ENCODE data around the gene FBXO3. TPM values are rescaled to one million over a fixed set of nuclear protein-coding genes. Genes with fewer than 3 reads are reported as not detected.
A peak's percentile ranks its signal among the peaks of the same experiment; 100 is the strongest.

FBXO3 gene
- total RNA-seq, 2 experiments from 2014 or later = 12.1 to 21.3 TPM

GRCh38 chr11:33772870-33773269 is 1.4 kb downstream of the FBXO3 start:
- Histone ChIP-seq H3K9me2 (ENCODE audit: insufficient read depth, low read length) (no peaks in the 10 kb centered on the region), H3K4me2 (ENCODE audit: low read length) (peak overlapping the region; percentile 87), H3K9me3 (ENCODE audit: low read length) (no peaks in the 10 kb centered on the region), H3K36me3 (ENCODE audit: insufficient read depth, low read length) (peaks cover 9% of the 10 kb centered on the region), H3K27ac (ENCODE audit: low read depth, low read length, poor library complexity, severe bottlenecking) (no peak overlapping the region), H3K79me2 (ENCODE audit: insufficient read depth, low read depth, low read length) (no peaks in the 10 kb centered on the region), H4K20me1 (ENCODE audit: insufficient read depth, low read length) (no peaks in the 10 kb centered on the region), H3K4me3 (ENCODE audit: low read depth, low read length, poor library complexity, severe bottlenecking) (peak overlapping the region; percentile 97), H2AFZ (ENCODE audit: low read length) (no peak overlapping the region), H3K4me1 (ENCODE audit: insufficient read depth, low read length, poor library complexity, severe bottlenecking) (peaks cover 17% of the 10 kb centered on the region)
- intact Hi-C loops (cut with micrococcal nuclease; ENCODE audit: unreplicated experiment) = no loop called here
- no peak for DNase-seq (ENCODE audit: low spot score)
- ChIA-PET CTCF (ENCODE audit: unreplicated experiment) (no interaction called here), POLR2A (interaction anchor here (2.2 kb wide), 1 partner anchor 12 kb away, joined by 8 read pairs; no protein-coding TSS in a partner anchor)
- TF ChIP-seq CTCF (conservative IDR thresholded peaks at IDR 0.05; ENCODE audit: low read length) (no peak), EZH2phosphoT487 (IDR thresholded peaks at IDR 0.05; ENCODE audit: borderline replicate concordance, low read depth, low read length) (no peak)
- no TSS peak for BruUV-seq (replicated peaks)

GRCh38 chr11:33772300-33772699 is 2.0 kb downstream of the FBXO3 start:
- no peak overlapping the region for H3K27ac ChIP-seq (ENCODE audit: low read depth, low read length, poor library complexity, severe bottlenecking)
- H3K4me2 ChIP-seq (ENCODE audit: low read length) = no peak overlapping the region
- H2AFZ ChIP-seq (ENCODE audit: low read length) = no peak overlapping the region
- H4K20me1 ChIP-seq (ENCODE audit: insufficient read depth, low read length) = no peaks in the 10 kb centered on the region
- TF ChIP-seq CTCF (conservative IDR thresholded peaks at IDR 0.05; ENCODE audit: low read length) (no peak), EZH2phosphoT487 (IDR thresholded peaks at IDR 0.05; ENCODE audit: borderline replicate concordance, low read depth, low read length) (no peak)
- CTCF ChIA-PET (ENCODE audit: unreplicated experiment) = no interaction called here
- peaks cover 20% of the 10 kb centered on the region for H3K4me1 ChIP-seq (ENCODE audit: insufficient read depth, low read length, poor library complexity, severe bottlenecking)
- H3K4me3 ChIP-seq (ENCODE audit: low read depth, low read length, poor library complexity, severe bottlenecking) = no peak overlapping the region
- DNase-seq (ENCODE audit: low spot score) = no peak
- POLR2A ChIA-PET = interaction anchor here (2.2 kb wide), 1 partner anchor 11 kb away, joined by 8 read pairs; no protein-coding TSS in a partner anchor
- H3K9me3 ChIP-seq (ENCODE audit: low read length) = no peaks in the 10 kb centered on the region
- intact Hi-C loops (cut with micrococcal nuclease; ENCODE audit: unreplicated experiment) = no loop called here
- H3K79me2 ChIP-seq (ENCODE audit: insufficient read depth, low read depth, low read length) = no peaks in the 10 kb centered on the region
- H3K36me3 ChIP-seq (ENCODE audit: insufficient read depth, low read length) = peaks cover 14% of the 10 kb centered on the region
- no peaks in the 10 kb centered on the region for H3K9me2 ChIP-seq (ENCODE audit: insufficient read depth, low read length)
- TSS peak; percentile 44 for BruUV-seq (replicated peaks)

GRCh38 chr11:33770236-33770635 is 4.1 kb downstream of the FBXO3 start:
- ChIA-PET CTCF (ENCODE audit: unreplicated experiment) (no interaction called here), POLR2A (no interaction called here)
- DNase-seq (ENCODE audit: low spot score) = no peak
- intact Hi-C loops (cut with micrococcal nuclease; ENCODE audit: unreplicated experiment) = no loop called here
- no peaks in the 10 kb centered on the region for H3K9me3 ChIP-seq (ENCODE audit: low read length)
- H3K36me3 ChIP-seq (ENCODE audit: insufficient read depth, low read length) = peaks cover 23% of the 10 kb centered on the region
- no peaks in the 10 kb centered on the region for H4K20me1 ChIP-seq (ENCODE audit: insufficient read depth, low read length)
- no peak overlapping the region for H2AFZ ChIP-seq (ENCODE audit: low read length)
- no peaks in the 10 kb centered on the region for H3K79me2 ChIP-seq (ENCODE audit: insufficient read depth, low read depth, low read length)
- TF ChIP-seq CTCF (conservative IDR thresholded peaks at IDR 0.05; ENCODE audit: low read length) (no peak), EZH2phosphoT487 (IDR thresholded peaks at IDR 0.05; ENCODE audit: borderline replicate concordance, low read depth, low read length) (no peak)
- no peak overlapping the region for H3K4me2 ChIP-seq (ENCODE audit: low read length)
- H3K27ac ChIP-seq (ENCODE audit: low read depth, low read length, poor library complexity, severe bottlenecking) = no peak overlapping the region
- H3K4me1 ChIP-seq (ENCODE audit: insufficient read depth, low read length, poor library complexity, severe bottlenecking) = peaks cover 18% of the 10 kb centered on the region
- H3K9me2 ChIP-seq (ENCODE audit: insufficient read depth, low read length) = no peaks in the 10 kb centered on the region
- H3K4me3 ChIP-seq (ENCODE audit: low read depth, low read length, poor library complexity, severe bottlenecking) = no peak overlapping the region
- no TSS peak for BruUV-seq (replicated peaks)

Measured in OCI-LY7 (cell line).